G401 (cell line): Measurements from ENCODE around the gene SAT2. TPM values are rescaled to one million over a fixed set of nuclear protein-coding genes. Genes with fewer than 3 reads are reported as not detected.
A peak's percentile ranks its signal among the peaks of the same experiment; 100 is the strongest.
"Not testable (repeated sequence)": the region's sequence is repeated elsewhere in the genome, so short reads cannot be mapped to it uniquely, and the experiment has no call there.

ENCODE experiments used
- DNase-seq: peaks from one replicate; pipeline ENCODE4 v3.0.0-alpha.2; 2015; ENCODE audit warnings: low spot score
- in situ Hi-C: cut with HindIII; loops from 2 replicates; pipeline ENCODE4 v1.10.0; 2016; ENCODE audit warnings: low sequenced_read_pairs, mixed read lengths
- total RNA-seq: library from RNA; depleted of rRNA; stranded (reverse); fragments of >200 nt; shearing (Covaris generic); gene quantifications from 2 replicates; pipeline ENCODE4 v1.2.3, GENCODE V29; 2014

SAT2 gene
- total RNA-seq, 1 experiment from 2014 or later = 70.2 TPM

DNA sequence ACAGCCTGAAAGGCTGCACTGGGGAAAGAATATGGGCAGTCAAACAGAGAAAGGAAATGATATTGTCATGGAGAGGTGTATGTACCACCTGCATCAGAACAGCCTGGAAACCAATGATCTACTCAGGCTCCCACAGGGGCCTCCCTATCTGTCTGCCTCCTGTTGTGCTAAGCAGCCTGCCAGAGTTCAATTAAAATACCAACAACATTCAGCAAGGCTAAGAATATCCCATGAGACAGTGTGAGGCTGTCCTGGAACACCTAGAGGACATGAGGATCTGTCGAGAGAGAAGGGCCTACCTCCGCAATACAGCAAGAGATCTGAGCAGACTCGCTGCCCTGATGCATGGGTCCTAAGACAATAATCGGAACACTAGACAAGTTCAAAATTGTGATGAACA is 21.3 kb downstream of the SAT2 start:
- in situ Hi-C loops = no loop called here
- DNase-seq = no peak

DNA sequence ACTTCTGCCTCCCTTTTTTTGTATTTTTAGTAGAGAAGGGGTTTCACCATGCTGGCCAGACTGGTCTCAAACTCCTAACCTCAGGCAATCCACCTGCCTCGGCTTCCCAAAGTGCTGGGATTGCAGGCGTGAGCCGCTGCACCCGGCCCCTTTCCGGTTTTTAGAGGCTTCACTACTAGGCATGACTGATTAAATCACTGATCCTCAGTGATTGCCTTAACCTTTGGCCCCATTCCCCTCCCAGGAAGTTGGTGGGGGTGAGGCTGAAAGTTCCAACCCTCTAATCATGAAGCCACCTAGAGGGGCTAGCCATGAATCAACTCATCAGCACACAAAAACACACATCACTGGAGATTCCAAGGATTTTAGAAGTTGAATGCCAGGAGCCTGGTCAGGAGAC is 30.1 kb downstream of the SAT2 start:
- in situ Hi-C loops, DNase-seq: not testable (repeated sequence)

DNA sequence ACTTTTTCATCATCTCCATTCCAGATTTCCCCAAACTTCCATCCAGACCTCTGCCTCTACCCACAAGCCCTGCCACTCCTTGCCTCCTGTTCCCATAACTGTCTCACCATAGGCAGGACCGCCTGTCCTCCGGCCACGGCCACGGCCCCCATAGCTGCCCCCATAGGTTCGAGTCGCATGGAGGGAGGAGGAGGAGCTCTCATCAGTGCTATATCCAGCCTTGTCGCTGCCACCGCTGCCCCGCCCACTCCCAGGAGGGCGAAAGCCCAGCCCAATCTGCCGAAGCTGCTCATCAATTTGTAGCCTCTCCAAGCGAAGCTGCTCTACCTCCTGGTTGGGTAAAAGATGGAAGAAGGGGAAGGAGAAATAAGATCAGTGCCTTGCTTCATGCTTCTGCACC is 34.3 kb downstream of the SAT2 start:
- in situ Hi-C loops = no loop called here

DNA sequence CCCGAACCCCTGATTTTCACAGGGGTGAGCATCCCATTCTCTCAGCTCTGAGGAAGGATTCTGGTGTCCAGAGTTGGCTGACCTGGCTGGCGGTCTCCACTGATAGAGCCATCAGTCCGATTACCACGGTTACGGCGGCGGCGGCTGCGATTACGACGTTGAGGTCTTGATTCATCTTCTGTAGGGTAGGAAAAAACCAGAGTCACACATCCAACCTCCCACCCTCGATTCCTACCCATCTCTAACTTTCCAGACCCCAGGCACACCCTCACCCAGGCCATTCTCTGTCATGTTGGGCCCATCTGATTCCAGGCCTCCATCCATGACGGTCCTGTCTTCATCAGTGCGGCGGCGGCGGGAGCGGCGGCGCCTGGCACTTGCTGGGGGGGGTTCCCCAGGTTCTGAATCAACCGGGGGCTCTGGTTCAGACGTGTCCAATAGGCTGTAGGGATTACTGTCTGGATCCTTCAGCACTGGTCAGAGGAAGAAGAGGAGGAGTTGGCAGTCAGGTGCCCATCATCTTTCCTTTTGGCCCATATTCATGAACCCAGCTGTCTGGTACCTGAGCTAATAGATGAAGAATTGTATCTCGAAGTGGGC is 35.1 kb downstream of the SAT2 start:
- in situ Hi-C loops = no loop called here
- no peak for DNase-seq

More for the DNA sequence above, 34.3 kb downstream of the SAT2 start:
- no peak for DNase-seq

DNA sequence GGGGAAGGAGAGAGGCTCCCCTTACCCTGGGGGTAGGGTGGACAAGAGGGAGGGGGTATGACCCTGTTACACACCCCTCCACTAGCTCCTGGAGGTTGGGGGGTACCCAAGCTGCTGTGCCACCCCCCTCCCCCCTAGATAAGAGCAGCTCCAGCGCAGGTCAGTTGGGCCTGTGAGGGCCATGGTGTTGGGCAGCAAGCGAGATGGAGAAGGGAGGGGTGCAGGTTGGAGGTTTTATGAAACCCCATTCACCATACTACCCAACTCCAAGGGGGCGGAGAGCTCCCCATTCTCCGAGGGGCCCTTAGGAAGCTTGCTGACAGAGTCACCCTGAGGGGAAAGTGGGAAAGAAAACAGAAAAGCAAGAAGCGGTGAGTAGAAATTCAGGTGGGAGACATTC is 36.0 kb downstream of the SAT2 start:
- no peak for DNase-seq
- in situ Hi-C loops = no loop called here

DNA sequence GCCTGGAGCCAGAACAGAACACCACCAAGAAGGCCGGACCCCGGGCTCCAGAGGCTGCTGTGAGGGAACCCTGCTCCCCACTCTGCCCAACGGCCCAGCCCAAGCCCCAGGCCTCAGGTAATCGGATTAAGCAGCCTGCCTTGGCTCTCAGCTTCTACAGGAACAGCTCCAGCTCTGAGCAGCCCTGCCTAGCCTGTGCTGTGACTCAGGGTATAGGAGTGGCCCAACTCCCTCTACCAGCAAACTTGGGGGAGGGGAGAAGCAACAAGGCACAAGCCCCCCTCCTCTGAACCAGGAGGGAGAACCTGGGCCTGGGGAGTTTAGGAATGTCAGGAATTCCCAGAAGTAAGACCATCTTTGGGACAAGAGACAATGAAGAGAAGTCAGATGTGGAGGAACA is 36.9 kb downstream of the SAT2 start:
- in situ Hi-C loops = no loop called here
- DNase-seq = no peak

DNA sequence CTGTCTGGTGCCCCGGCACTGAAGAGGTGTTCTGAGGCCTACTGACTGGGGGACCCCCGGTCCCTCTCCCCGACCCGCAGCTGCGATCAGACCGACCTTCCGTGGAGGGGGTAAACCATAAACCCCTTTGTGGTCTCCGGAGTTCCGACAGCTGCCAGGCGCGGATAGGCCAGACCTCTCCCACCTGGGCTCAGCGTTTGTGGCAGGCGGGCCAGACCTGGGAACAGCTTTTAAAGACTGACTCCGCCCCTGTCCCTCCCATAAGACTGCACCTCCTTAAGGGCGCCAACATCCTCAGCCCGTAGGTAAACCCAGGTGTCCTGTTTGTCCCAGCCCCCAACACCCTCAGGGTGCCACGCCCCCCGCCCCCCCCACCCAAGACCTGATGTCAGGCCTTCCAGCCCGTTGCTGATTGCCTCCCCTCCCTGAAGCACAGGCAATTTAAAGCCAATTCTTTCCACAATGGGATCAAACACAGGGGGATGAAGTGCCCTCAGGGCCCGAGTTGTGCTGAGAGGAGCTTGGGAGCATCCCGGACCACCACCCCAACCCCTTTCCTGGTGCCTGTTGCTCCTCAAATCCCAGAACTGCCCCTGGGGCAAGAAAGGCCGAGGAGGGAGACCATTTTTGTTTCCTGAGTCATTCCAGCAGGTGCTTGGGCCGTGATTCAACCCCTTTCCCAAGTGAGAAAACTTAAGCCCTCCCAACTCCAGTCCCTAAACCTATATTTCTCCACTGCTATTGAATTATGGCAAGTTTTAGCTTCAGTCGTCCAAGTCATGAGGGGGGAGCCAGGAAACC is 37.5 kb downstream of the SAT2 start, which contains the start of gene SOX15:
Gene SOX15, minus strand, starts transcription at position 204 of the 801 bp plus-strand sequence. CDS start 418 bp downstream, outside the sequence.
- no peak for DNase-seq

DNA sequence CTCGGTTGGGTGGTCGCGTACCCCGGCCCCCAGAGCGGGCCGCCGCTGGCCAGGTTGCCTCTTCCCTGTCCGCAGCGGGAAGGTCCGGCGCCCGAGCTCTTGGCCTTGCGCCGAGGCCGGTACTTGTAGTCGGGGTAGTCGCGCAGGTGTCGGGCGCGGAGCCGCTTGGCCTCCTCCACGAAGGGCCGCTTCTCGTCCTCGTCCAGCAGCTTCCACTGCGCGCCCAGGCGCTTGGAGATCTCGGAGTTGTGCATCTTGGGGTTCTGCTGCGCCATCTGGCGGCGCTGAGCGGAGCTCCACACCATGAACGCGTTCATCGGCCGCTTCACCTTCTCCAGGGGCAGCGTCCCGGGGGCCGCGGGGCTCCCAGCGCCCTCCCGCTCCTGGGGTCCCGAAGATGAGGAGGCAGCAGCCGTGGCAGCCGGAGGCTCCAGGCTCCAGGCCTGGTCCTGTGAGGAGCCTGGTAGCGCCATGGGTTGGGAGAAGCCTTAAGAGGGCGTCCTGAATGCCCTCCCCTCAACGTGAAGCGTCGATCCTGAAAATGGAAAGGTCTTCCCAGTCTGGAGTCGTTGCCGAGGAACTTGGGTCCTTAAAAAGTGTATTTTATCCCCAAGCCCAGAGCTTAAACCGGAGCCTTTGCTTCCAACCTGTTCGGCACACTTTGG is 38.3 kb downstream of the SAT2 start:
- in situ Hi-C loops = no loop called here
- DNase-seq = peak; percentile 93

More for the DNA sequence above, 37.5 kb downstream of the SAT2 start, which contains the start of gene SOX15:
- in situ Hi-C loops = no loop called here

DNA sequence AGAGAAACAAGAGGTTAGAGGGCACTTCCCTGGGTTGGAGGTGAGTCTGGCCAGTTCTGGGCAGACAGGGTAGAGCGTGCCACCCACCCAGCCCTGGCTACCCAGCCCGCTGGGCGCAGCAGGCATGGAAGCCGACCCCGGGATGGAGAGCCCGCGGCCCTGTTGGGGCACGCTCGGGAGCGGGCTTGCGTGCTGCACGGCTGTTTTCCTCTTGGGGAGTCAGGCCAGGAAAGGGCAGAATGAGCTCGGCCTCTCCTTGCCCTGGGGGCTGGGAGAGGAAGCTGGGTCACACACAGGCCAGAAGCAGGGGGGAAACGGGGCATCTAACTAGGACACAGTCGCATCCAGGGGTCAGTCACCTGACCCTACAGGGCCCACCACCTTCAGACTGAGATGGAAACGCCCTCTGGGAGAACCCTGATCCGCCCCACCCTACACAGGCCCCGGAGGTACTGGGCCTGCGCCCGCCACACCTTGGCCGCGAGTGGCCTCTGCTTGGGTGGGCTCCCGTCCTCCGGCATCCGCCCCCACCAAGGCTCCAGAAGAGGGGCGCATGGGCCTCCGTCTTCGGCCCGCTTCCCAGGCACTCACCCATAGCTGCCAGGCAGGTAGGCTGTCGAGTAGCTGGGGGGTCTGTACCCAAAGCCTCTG is 38.9 kb downstream of the SAT2 start:
- in situ Hi-C loops = no loop called here
- no peak for DNase-seq

DNA sequence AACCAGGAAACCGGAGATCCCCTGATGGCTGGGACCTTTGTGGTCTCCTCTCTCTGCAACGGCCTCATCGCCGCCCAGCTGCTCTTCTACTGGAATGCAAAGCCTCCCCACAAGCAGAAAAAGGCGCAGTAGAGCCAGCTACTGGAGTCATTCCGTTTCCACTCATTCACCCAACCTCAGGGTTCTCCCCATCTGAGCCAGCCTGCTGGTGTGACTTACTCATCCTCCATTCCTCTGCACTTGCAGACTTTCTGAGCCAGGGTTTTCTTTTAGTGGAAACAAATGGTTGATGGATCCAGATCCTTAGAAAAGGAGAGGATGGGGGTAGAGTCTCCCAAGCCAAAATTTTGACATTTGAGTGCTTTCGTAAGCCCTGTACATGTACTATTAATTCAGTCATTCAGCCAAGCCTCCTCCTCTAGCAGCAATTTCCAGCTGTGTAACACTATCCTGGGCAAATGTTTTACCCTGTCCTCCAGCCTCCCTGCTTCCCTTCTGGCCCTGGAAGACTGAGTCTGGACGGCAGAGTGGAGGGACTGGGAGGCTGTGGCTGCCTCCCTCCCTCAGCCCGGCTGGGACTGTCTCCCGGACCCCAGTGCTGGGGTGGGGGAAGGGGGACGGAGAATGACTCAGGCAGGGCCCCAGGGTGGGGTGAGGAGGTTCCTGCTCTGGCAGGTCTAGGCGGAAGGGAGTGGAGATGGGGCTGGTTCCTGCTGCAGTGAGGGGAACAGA is 40.0 kb downstream of the SAT2 start:
- no peak for DNase-seq
- in situ Hi-C loops = no loop called here

DNA sequence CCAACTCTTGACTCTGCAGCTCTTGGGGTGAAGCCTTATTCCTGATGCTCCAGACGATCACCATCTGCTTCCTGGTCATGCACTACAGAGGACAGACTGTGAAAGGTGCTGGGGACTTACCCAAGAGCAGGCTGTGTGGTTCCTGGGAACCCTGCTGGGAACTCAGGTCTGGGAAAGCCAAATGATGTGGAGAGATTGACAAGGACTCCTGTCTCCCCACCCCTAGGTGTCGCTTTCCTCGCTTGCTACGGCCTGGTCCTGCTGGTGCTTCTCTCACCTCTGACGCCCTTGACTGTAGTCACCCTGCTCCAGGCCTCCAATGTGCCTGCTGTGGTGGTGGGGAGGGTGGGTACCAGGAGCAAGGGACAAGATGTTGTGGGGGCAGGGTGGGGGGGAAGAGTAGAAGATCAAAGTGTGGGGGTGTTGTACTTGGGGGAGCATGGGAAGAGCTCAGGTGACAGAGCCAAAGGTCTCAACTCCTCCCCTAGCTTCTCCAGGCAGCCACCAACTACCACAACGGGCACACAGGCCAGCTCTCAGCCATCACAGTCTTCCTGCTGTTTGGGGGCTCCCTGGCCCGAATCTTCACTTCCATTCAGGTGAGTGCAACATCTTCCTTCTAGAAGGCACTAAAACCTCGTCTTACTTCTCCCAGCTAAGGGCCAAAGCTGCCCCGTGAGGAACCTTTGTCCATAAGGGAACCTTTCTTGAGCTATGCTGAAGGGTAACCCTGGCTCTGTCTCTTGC is 40.8 kb downstream of the SAT2 start:
- peak; percentile 67 for DNase-seq
- in situ Hi-C loops = no loop called here

DNA sequence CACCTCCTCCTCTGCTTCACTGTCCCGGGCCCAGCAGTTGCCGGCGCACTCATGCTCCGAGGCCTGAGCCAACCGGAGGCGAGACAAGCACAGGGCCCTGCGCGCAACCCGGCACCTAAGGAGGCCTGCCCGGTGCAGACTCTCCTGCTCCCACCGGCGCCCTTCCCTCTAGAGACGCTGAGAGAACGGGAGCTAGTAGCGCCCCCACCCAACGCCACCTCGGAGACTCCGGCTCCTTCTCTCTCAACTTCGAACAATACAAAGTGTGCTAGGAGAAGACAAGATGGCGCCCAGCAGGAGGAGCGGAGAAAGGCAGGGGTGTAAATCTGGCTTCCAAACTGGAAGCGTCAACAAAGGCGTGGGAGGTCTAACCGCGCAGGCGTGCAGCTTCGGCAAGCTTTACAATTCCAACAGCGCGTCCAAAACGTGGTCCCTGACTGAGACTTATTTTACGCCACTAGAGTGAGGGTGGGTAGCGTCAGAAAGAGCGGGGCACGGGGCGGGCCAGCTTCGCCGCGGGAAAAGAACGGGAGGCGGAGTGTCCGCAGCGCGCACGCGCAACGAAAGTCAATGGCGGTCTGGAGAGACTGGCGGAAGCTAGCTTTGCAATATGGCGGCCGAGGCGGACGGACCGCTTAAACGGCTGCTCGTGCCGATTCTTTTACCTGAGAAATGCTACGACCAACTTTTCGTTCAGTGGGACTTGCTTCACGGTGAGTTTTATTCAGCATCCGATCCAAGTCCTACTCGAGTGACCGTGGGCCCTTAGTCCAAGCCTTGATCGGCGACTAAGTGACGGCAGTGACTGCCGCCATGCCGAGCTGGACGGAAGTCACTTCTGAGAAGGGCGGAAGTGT is 44.1 kb downstream of the SAT2 start, which contains the start of gene MPDU1:
Gene MPDU1, plus strand, starts transcription at position 600 of the 857 bp plus-strand sequence. Its CDS starts 11 bp downstream, at position 611.
- peak; percentile 97 for DNase-seq
- in situ Hi-C loops = no loop called here

DNA sequence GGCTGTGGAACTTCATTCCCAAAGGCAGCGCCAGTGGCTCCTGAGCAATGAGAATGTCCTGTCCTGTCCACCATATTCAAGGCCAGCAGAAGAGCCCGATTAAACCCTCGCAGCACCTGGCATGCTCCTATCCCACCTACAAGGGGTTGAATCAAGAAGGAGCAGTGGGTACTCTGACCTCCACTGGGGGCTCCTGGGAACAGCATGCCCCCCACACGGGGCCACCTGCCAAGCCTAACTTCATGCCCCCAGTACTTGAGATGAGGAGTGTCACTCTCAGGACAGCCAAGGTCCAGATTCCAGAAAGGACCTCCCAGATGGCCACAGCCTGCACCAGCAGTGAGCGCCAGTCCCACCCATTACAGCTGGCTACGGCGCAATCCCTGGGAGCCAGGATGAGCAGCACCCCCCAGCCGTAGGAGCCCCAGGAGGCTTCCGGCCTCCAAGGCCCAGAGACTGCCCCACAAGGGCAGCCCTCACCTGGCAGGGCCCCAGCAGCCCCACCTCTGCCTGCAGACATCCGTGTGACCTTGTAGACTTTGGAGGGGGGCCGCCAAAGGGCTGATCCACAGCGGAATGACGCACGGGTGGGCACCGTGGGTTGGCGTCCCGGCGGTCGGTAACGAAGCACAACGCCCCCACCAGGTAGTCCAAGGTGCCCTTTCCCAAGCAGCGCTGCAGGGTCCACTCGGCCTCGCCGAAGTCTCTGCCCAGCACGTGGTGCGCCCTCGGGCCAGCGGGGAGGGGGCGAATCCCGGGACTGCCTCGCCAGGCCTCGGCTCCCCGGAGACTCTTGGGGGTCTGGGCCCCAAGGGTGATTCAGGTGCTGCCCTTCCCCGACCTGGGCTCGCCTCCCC is 45.0 kb downstream of the SAT2 start:
- DNase-seq = no peak
- in situ Hi-C loops = no loop called here

DNA sequence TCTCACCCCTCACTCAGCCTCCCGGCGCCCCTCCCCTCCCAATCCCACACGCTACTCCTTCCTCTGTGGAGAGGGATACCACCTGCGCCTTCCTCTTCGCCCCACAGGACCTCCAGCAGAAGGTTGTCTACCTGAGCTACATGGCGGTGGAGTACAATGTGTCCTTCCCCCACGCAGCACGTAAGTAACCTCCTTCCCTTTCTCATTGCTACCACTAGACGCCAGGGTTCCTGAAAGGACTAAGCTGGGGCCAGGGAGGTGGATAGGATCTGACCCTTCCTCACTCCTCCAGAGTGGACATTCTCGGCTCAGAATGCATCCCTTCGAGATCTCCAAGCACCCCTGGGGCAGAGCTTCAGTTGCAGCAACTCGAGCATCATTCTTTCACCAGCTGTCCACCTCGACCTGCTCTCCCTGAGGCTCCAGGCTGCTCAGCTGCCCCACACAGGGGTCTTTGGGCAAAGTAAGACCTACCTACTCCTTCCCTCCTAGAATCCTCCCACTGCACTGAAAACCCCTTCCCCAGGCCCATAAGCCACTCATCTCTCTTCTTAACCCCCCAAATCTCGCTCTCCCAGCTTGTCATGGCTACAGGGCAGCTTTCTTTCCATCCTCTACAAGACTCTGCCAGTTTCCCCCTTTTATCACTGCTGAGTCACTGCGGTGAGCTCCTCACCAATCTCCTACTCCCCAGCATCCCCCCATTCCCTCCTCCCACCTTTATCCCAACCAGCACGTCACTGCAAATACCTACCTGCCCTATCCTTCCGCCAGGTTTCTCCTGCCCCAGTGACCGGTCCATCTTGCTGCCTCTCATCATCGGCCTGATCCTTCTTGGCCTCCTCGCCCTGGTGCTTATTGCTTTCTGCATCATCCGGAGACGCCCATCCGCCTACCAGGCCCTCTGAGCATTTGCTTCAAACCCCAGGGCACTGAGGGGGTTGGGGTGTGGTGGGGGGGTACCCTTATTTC is 46.7 kb downstream of the SAT2 start:
- in situ Hi-C loops = no loop called here
- DNase-seq = no peak

DNA sequence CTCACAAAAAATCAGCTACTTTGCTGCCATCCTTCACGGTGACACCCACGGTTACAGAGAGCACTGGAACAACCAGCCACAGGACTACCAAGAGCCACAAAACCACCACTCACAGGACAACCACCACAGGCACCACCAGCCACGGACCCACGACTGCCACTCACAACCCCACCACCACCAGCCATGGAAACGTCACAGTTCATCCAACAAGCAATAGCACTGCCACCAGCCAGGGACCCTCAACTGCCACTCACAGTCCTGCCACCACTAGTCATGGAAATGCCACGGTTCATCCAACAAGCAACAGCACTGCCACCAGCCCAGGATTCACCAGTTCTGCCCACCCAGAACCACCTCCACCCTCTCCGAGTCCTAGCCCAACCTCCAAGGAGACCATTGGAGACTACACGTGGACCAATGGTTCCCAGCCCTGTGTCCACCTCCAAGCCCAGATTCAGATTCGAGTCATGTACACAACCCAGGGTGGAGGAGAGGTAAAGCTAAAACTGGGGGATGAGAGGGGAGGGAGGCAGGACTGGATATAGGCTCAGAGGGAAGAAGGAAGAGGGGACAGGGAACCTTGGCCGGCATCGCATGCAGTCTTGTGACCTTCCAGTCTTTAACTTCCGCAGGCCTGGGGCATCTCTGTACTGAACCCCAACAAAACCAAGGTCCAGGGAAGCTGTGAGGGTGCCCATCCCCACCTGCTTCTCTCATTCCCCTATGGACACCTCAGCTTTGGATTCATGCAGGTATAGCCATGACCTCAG is 47.6 kb downstream of the SAT2 start:
- in situ Hi-C loops = no loop called here
- no peak for DNase-seq
